Ishikawa (cell line): ENCODE data around the gene TMEM147.

Source experiments
- CEBPB ChIP-seq: IDR thresholded peaks from 2 replicates; pipeline ENCODE4 v1.6.1; 2012
- CREB1 ChIP-seq: IDR thresholded peaks from 2 replicates; pipeline ENCODE4 v1.6.1; 2012; ENCODE audit warnings: low read depth
- EGR1 ChIP-seq: IDR thresholded peaks from 2 replicates; pipeline ENCODE4 v1.6.1; 2012
- EP300 ChIP-seq: IDR thresholded peaks from 2 replicates; pipeline ENCODE4 v1.6.1; 2012; ENCODE audit warnings: borderline replicate concordance
- FOXM1 ChIP-seq: IDR thresholded peaks from 2 replicates; pipeline ENCODE4 v1.6.1; 2012; ENCODE audit warnings: low read depth, borderline replicate concordance
- NFIC ChIP-seq: IDR thresholded peaks from 2 replicates; pipeline ENCODE4 v1.6.1; 2012
- RAD21 ChIP-seq: IDR thresholded peaks from 2 replicates; pipeline ENCODE4 v1.6.1; 2012; ENCODE audit warnings: low read depth
- TAF1 ChIP-seq: IDR thresholded peaks from 2 replicates; pipeline ENCODE4 v1.6.1; 2012; ENCODE audit warnings: low read depth, mild to moderate bottlenecking
- TCF12 ChIP-seq: IDR thresholded peaks from 2 replicates; pipeline ENCODE4 v1.6.1; 2012; ENCODE audit warnings: low read depth
- TEAD4 ChIP-seq: IDR thresholded peaks from 2 replicates; pipeline ENCODE4 v1.6.1; 2012
- YY1 ChIP-seq: IDR thresholded peaks from 2 replicates; pipeline ENCODE4 v1.6.1; 2012; ENCODE audit warnings: low read depth
- ZBTB7A ChIP-seq: IDR thresholded peaks from 2 replicates; pipeline ENCODE4 v1.6.1; 2012; ENCODE audit warnings: low read depth
- TF ChIP-seq, protein P1 (sequence below): IDR thresholded peaks from 2 replicates; pipeline ENCODE4 v1.6.1; 2012
- TF ChIP-seq, protein P2 (sequence below): IDR thresholded peaks from 2 replicates; pipeline ENCODE4 v1.6.1; 2012
- TF ChIP-seq, protein P3 (sequence below): IDR thresholded peaks from 2 replicates; pipeline ENCODE4 v1.6.1; 2012; ENCODE audit warnings: low read depth, mild to moderate bottlenecking

TMEM147 gene

DNA sequence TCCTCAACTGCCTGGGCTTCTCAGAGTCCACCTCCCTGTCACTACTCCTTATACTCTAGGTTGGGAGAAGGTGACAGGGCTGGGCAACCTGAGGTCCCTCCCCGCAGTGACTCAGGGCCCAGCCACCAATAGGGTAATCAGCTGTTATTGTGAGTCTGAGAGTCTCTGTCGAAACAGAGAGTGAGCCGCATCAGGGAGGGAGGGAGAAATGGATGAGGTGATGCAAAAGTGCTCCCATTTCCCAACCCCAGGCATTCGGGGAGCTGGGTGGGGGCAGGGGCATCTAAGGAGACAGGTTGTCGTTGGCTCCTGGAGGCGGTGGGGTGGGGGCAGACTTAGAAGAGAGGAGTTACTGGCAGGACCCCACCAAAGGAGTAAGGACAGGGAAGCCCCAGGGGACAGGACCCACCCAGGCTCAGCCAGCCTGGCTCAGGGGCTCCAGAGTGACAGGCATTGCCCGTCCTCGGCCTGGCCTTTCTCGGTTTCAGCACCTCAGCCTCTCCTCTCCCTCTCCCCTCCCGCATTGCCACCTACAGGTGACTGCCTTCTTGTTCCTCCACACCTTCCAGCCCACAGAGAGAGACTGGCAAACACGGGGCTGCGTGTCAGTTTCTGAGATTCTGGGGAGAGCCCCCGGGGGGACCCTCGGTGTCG, 31.7 kb upstream of the TMEM147 start, which contains the start of gene DMKN:
Gene DMKN (minus strand): TSS at position 22 of the 654 bp plus-strand sequence. CDS start 174 bp downstream, outside the sequence.
- no peak for TF ChIP-seq CEBPB
- TF ChIP-seq RAD21, result no peak
- TF ChIP-seq EGR1, result no peak
- no peak for TF ChIP-seq NFIC
- TF ChIP-seq ZBTB7A, result no peak
- TF ChIP-seq TEAD4, result no peak
- TF ChIP-seq, protein P1, sequence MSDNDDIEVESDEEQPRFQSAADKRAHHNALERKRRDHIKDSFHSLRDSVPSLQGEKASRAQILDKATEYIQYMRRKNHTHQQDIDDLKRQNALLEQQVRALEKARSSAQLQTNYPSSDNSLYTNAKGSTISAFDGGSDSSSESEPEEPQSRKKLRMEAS, result no peak
- no peak for TF ChIP-seq CREB1
- TF ChIP-seq, protein P2, sequence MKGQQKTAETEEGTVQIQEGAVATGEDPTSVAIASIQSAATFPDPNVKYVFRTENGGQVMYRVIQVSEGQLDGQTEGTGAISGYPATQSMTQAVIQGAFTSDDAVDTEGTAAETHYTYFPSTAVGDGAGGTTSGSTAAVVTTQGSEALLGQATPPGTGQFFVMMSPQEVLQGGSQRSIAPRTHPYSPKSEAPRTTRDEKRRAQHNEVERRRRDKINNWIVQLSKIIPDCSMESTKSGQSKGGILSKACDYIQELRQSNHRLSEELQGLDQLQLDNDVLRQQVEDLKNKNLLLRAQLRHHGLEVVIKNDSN, result no peak
- no peak for TF ChIP-seq YY1
- TF ChIP-seq EP300, result no peak
- no peak for TF ChIP-seq FOXM1
- TF ChIP-seq, protein P3, sequence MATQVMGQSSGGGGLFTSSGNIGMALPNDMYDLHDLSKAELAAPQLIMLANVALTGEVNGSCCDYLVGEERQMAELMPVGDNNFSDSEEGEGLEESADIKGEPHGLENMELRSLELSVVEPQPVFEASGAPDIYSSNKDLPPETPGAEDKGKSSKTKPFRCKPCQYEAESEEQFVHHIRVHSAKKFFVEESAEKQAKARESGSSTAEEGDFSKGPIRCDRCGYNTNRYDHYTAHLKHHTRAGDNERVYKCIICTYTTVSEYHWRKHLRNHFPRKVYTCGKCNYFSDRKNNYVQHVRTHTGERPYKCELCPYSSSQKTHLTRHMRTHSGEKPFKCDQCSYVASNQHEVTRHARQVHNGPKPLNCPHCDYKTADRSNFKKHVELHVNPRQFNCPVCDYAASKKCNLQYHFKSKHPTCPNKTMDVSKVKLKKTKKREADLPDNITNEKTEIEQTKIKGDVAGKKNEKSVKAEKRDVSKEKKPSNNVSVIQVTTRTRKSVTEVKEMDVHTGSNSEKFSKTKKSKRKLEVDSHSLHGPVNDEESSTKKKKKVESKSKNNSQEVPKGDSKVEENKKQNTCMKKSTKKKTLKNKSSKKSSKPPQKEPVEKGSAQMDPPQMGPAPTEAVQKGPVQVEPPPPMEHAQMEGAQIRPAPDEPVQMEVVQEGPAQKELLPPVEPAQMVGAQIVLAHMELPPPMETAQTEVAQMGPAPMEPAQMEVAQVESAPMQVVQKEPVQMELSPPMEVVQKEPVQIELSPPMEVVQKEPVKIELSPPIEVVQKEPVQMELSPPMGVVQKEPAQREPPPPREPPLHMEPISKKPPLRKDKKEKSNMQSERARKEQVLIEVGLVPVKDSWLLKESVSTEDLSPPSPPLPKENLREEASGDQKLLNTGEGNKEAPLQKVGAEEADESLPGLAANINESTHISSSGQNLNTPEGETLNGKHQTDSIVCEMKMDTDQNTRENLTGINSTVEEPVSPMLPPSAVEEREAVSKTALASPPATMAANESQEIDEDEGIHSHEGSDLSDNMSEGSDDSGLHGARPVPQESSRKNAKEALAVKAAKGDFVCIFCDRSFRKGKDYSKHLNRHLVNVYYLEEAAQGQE, result no peak
- TF ChIP-seq TCF12, result no peak
- no peak for TF ChIP-seq TAF1

DNA sequence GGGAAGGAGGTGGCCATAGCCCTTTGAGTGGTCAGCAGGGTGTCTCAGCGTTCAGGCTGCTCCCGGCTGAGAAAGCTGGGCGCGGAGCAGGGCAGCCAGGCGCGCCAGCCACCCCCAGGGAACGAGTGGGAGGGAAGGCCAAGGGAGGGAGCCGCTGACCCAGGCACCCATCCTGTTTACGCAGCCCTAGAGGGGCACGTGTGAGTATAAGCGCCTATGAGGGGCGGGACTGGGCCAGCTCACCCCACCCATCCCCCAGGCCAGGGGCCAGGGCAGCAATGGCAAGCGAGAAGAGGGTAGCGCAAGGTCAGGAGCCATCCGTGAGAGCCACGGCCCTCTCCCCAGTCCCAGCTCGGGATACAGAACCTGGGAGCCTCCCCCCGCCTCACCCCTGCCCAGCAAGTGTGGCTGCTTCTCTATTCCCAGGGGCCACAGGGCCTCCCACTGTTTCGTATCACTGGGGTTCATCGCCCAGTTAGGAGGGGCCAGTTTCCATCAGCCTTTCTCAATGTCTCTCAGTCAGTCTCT, 31.1 kb upstream of the TMEM147 start:
- TF ChIP-seq CEBPB (no peak), YY1 (no peak), EGR1 (no peak), ZBTB7A (no peak), EP300 (no peak), TCF12 (no peak), FOXM1 (no peak), NFIC (no peak), TAF1 (no peak), TEAD4 (no peak), CREB1 (no peak), RAD21 (no peak)
- TF ChIP-seq, protein P3, result no peak
- TF ChIP-seq, protein P2, result no peak

DNA sequence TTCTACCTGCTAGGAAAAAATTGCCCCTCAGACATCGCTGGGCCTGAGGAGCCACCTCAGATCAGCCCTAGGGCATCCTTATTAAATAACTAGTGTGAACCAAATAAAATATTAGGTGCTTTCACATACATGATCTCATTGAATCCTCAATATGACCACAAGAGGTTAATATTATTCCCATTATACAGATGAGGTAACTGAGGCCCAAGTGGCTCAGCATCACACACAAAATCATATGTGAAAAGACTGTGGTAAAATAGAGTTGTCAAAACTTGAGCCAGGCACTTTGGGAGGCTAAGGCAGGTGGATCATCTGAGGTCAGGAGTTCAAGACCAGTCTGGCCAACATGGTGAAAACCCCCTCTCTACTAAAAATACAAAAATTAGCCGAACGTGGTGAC, 29.1 kb upstream of the TMEM147 start:
- TF ChIP-seq NFIC (no peak), ZBTB7A (no peak), FOXM1 (no peak), CREB1 (no peak), TEAD4 (no peak), RAD21 (no peak), YY1 (no peak), CEBPB (no peak)
- TF ChIP-seq, protein P3, result no peak
- TF ChIP-seq, protein P1, result no peak
- TF ChIP-seq, protein P2, result no peak

DNA sequence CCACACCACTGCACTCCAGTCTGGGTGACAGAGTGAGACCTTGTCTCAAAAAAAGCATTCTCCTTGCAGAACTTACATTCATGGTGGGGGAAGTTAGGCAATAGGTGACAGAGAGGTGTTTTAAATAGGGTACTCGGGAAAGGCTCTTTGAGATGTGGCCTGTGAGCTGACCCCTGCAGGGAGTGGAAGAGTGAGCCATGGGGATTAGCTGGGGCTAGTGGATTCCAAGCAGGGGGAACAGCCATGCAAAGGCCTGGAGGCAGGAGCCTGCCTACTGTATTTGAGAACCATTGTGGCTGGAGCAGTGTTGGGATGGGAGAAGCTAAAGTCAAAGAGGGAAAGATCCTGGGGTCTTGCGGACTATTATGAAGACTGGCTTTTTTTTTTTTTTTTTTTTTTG, 28.1 kb upstream of the TMEM147 start:
- TF ChIP-seq NFIC, result no peak
- TF ChIP-seq, protein P3, result no peak
- no peak for TF ChIP-seq EGR1
- no peak for TF ChIP-seq TEAD4
- no peak for TF ChIP-seq ZBTB7A
- TF ChIP-seq, protein P2, result no peak
- TF ChIP-seq, protein P1, result no peak
- TF ChIP-seq CREB1, result no peak
- no peak for TF ChIP-seq FOXM1
- TF ChIP-seq TCF12, result no peak
- TF ChIP-seq CEBPB, result no peak
- no peak for TF ChIP-seq EP300
- TF ChIP-seq RAD21, result no peak
- TF ChIP-seq TAF1, result no peak
- TF ChIP-seq YY1, result no peak
